Measurements from ENCODE around the gene MAPT. TPM values are rescaled to one million over a fixed set of nuclear protein-coding genes. Genes with fewer than 3 reads are reported as not detected.
"Not testable (repeated sequence)": the region's sequence is repeated elsewhere in the genome, so short reads cannot be mapped to it uniquely, and the experiment has no call there.

Gene MAPT
- total and polyA plus RNA-seq, 2 of the 4 experiments (the other 2 are of a cell fraction) = 0.18 to 0.19 TPM

- WGBS, 2 experiments (ENCODE audit: extremely low coverage in 2 of 2, insufficient read length in 1 of 2) = no CpG with 5 or more reads among the region's 7 CpGs
- H4K91ac ChIP-seq (ENCODE audit: insufficient read depth, low read depth, low read length); H3K4me1 ChIP-seq (ENCODE audit: control insufficient read depth, insufficient read depth, low read length); in situ Hi-C loops (cut with MboI; ENCODE audit: low sequenced_read_pairs); H3K14ac ChIP-seq (replicated peaks; ENCODE audit: low read depth, low read length); H4K8ac ChIP-seq (ENCODE audit: low read depth in 2 of 2, low read length in 2 of 2); ATAC-seq (ENCODE audit: low read depth); H3K4me2 ChIP-seq (ENCODE audit: low read depth, low read length); CTCF ChIA-PET; H3K27me3 ChIP-seq (ENCODE audit: control insufficient read depth, insufficient read depth, low read length); H3K9ac ChIP-seq (ENCODE audit: low read depth, low read length); H3K18ac ChIP-seq (ENCODE audit: low read depth, low read length); dilution Hi-C loops (cut with HindIII; ENCODE audit: low sequenced_read_pairs, unreplicated experiment); H2AFZ ChIP-seq (replicated peaks; ENCODE audit: low read length, poor library complexity); POLR2A ChIA-PET (ENCODE audit: unreplicated experiment); H2BK120ac ChIP-seq (ENCODE audit: low read depth, low read length); H4K5ac ChIP-seq (ENCODE audit: low read depth, low read length); H3K56ac ChIP-seq (ENCODE audit: extremely low read depth, insufficient read depth, low read length); H2BK5ac ChIP-seq (ENCODE audit: low read depth, low read length, poor library complexity, severe bottlenecking); H2BK15ac ChIP-seq (ENCODE audit: low read depth, low read length); H3K27ac ChIP-seq (ENCODE audit: insufficient read depth, low read length); H3K9me3 ChIP-seq (ENCODE audit: control insufficient read depth, insufficient read depth, low read length); H4K20me1 ChIP-seq (ENCODE audit: insufficient read depth, low read length); H2BK20ac ChIP-seq (ENCODE audit: low read depth, low read length); intact Hi-C loops (cut with micrococcal nuclease); H3K4me3 ChIP-seq (ENCODE audit: insufficient read depth, low read depth, low read length); H2AK9ac ChIP-seq (replicated peaks; ENCODE audit: low read depth, low read length, poor library complexity); H3K23ac ChIP-seq (ENCODE audit: low read depth, low read length); H2AK5ac ChIP-seq (ENCODE audit: low read depth, low read length); BruUV-seq (replicated peaks); DNase-seq; H3K4ac ChIP-seq (ENCODE audit: low read depth, low read length): not testable (repeated sequence)
- H3K79me1 ChIP-seq (ENCODE audit: low read depth in 1 of 2, low read length in 2 of 2) = peaks cover 0 to 16% of the 10 kb centered on the region in 2 experiments; a peak in 2 of 4 replicates
- peaks cover 12% of the 10 kb centered on the region for H3K9me1 ChIP-seq (ENCODE audit: insufficient read depth, low read length)
- H3K36me3 ChIP-seq (ENCODE audit: control insufficient read depth, insufficient read depth, low read length) = peaks cover 21% of the 10 kb centered on the region; the same call in 1 of the 2 replicates
These were observed 129.0 kb downstream of the MAPT start for GRCh38 chr17:46023366-46023765.

Measured in IMR-90 (cell line).